Activated CD4-positive, alpha-beta T cell treated with anti-CD3 and anti-CD28 coated beads, Interleukin-2, amount 10 ng/mL, durations not matched to agents 24 days and 14 days (primary cell): ENCODE measurements around the gene NFE2L1. TPM values are rescaled to one million over a fixed set of nuclear protein-coding genes. Genes with fewer than 3 reads are reported as not detected.
A peak's percentile ranks its signal among the peaks of the same experiment; 100 is the strongest.
"Not testable (repeated sequence)": the region's sequence is repeated elsewhere in the genome, so short reads cannot be mapped to it uniquely, and the experiment has no call there.

Source experiments
- DNase-seq: peaks from one replicate; pipeline ENCODE4 v3.0.0; 2022
- H3K27ac Mint-ChIP-seq: one replicate; pipeline ENCODE4 v1.8.0; 2022; ENCODE audit warnings: mild to moderate bottlenecking, mixed read lengths
- H3K27me3 Mint-ChIP-seq: one replicate; pipeline ENCODE4 v1.8.0; 2022; ENCODE audit warnings: mixed read lengths
- H3K36me3 Mint-ChIP-seq: one replicate; pipeline ENCODE4 v1.8.0; 2022; ENCODE audit warnings: low read depth, mild to moderate bottlenecking, mixed read lengths
- H3K4me1 Mint-ChIP-seq: one replicate; pipeline ENCODE4 v1.8.0; 2021; ENCODE audit warnings: mixed read lengths
- H3K4me3 Mint-ChIP-seq: one replicate; pipeline ENCODE4 v1.8.0; 2022; ENCODE audit warnings: mild to moderate bottlenecking, moderate library complexity, mixed read lengths
- H3K9me3 Mint-ChIP-seq: one replicate; pipeline ENCODE4 v1.8.0; 2021; ENCODE audit warnings: mixed read lengths
- intact Hi-C: fragments of 100-400 bp; cut with micrococcal nuclease; formaldehyde crosslinking; loops from one replicate; pipeline ENCODE4 v1.15.1; 2023
- total RNA-seq: library from RNA; stranded (reverse); gene quantifications from 2 replicates; pipeline ENCODE4 v1.2.3, GENCODE V29; 2022

NFE2L1 gene
- total RNA-seq, 1 donor from 2014 or later = 85.2 TPM

- intact Hi-C loops = loop anchor here (1.0 kb wide), 1 partner anchor 49 kb away; no protein-coding TSS in a partner anchor
- peaks cover 33% of the 10 kb centered on the region for H3K36me3 Mint-ChIP-seq
- DNase-seq = peak; percentile 93
- no peak overlapping the region for H3K4me3 Mint-ChIP-seq
- H3K27me3 Mint-ChIP-seq = no peaks in the 10 kb centered on the region
- H3K9me3 Mint-ChIP-seq = no peaks in the 10 kb centered on the region
- peaks cover 3% of the 10 kb centered on the region for H3K4me1 Mint-ChIP-seq
- H3K27ac Mint-ChIP-seq = no peak overlapping the region
Measured at GRCh38 chr17:48074322-48075081, 26.3 kb downstream of the NFE2L1 start.

GRCh38 chr17:48077152-48077551 is 29.0 kb downstream of the NFE2L1 start:
- DNase-seq, H3K4me1 Mint-ChIP-seq, H3K4me3 Mint-ChIP-seq, H3K9me3 Mint-ChIP-seq, H3K27ac Mint-ChIP-seq, H3K27me3 Mint-ChIP-seq, intact Hi-C loops: not testable (repeated sequence)
- peaks cover 21% of the 10 kb centered on the region for H3K36me3 Mint-ChIP-seq

- Mint-ChIP-seq H3K27me3 (no peaks in the 10 kb centered on the region), H3K36me3 (no peaks in the 10 kb centered on the region), H3K4me1 (peaks cover 2% of the 10 kb centered on the region), H3K4me3 (no peak overlapping the region), H3K27ac (no peak overlapping the region), H3K9me3 (no peaks in the 10 kb centered on the region)
- intact Hi-C loops = loop anchor here (2.0 kb wide), 1 partner anchor 49 kb away; no protein-coding TSS in a partner anchor
- DNase-seq = no peak
Measured at GRCh38 chr17:48081858-48082257, 33.7 kb downstream of the NFE2L1 start.

GRCh38 chr17:48084932-48085331 is 36.8 kb downstream of the NFE2L1 start:
- intact Hi-C loops = no loop called here
- peaks cover 3% of the 10 kb centered on the region for H3K4me1 Mint-ChIP-seq
- H3K27ac Mint-ChIP-seq = no peak overlapping the region
- H3K4me3 Mint-ChIP-seq = no peak overlapping the region
- H3K27me3 Mint-ChIP-seq = no peaks in the 10 kb centered on the region
- DNase-seq = no peak
- H3K36me3 Mint-ChIP-seq = peaks cover 4% of the 10 kb centered on the region
- no peaks in the 10 kb centered on the region for H3K9me3 Mint-ChIP-seq

- intact Hi-C loops = no loop called here
Measured at GRCh38 chr17:48093341-48094045, 45.3 kb downstream of the NFE2L1 start.

GRCh38 chr17:48095611-48096010 is 47.5 kb downstream of the NFE2L1 start:
- Mint-ChIP-seq H3K9me3 (no peaks in the 10 kb centered on the region), H3K36me3 (peaks cover 17% of the 10 kb centered on the region), H3K27ac (no peak overlapping the region), H3K4me3 (no peak overlapping the region), H3K27me3 (no peaks in the 10 kb centered on the region), H3K4me1 (peaks cover 8% of the 10 kb centered on the region)
- DNase-seq = no peak
- intact Hi-C loops = no loop called here

More at GRCh38 chr17:48093341-48094045, 45.3 kb downstream of the NFE2L1 start:
- Mint-ChIP-seq H3K27me3 (no peaks in the 10 kb centered on the region), H3K9me3 (no peaks in the 10 kb centered on the region), H3K36me3 (peaks cover 21% of the 10 kb centered on the region), H3K4me3 (no peak overlapping the region), H3K27ac (no peak overlapping the region), H3K4me1 (peaks cover 6% of the 10 kb centered on the region)
- no peak for DNase-seq

GRCh38 chr17:48100160-48100559 is 52.0 kb downstream of the NFE2L1 start:
- H3K27ac Mint-ChIP-seq = no peak overlapping the region
- intact Hi-C loops = loop anchor here (2.0 to 10.0 kb wide), 4 partner anchors 51 to 795 kb away; partner anchors contain the start of genes ATP5MC1, HOXB3, HOXB5 and NFE2L1

GRCh38 chr17:48100591-48101011 is 52.4 kb downstream of the NFE2L1 start:
- peak overlapping the region; percentile 99 for H3K4me3 Mint-ChIP-seq
- H3K27me3 Mint-ChIP-seq = no peaks in the 10 kb centered on the region
- peaks cover 9% of the 10 kb centered on the region for H3K36me3 Mint-ChIP-seq
- DNase-seq = no peak
- peaks cover 28% of the 10 kb centered on the region for H3K4me1 Mint-ChIP-seq
- intact Hi-C loops = loop anchor here (1.0 to 10.0 kb wide), 5 partner anchors 52 to 794 kb away; partner anchors contain the start of genes ATP5MC1, HOXB3, HOXB5 and NFE2L1
- no peaks in the 10 kb centered on the region for H3K9me3 Mint-ChIP-seq
- peak overlapping the region; percentile 89 for H3K27ac Mint-ChIP-seq

More at GRCh38 chr17:48100160-48100559, 52.0 kb downstream of the NFE2L1 start:
- H3K27me3 Mint-ChIP-seq = no peaks in the 10 kb centered on the region
- H3K4me1 Mint-ChIP-seq = peaks cover 28% of the 10 kb centered on the region
- peaks cover 9% of the 10 kb centered on the region for H3K36me3 Mint-ChIP-seq
- H3K4me3 Mint-ChIP-seq = peak overlapping the region; percentile 99
- no peaks in the 10 kb centered on the region for H3K9me3 Mint-ChIP-seq
- DNase-seq = no peak

- peak within 1 kb of the TSS; percentile 89 for H3K27ac Mint-ChIP-seq
- H3K27me3 Mint-ChIP-seq = no peaks in the 10 kb centered on the region
- H3K4me1 Mint-ChIP-seq = peaks cover 28% of the 10 kb centered on the region
- intact Hi-C loops = loop anchor here (1.0 to 10.0 kb wide), 5 partner anchors 52 to 794 kb away; partner anchors contain the start of genes ATP5MC1, HOXB3, HOXB5 and NFE2L1
- no peaks in the 10 kb centered on the region for H3K9me3 Mint-ChIP-seq
- peak; percentile 98 for DNase-seq
- peaks cover 7% of the 10 kb centered on the region for H3K36me3 Mint-ChIP-seq
- H3K4me3 Mint-ChIP-seq = peak within 1 kb of the TSS; percentile 99
Measured at GRCh38 chr17:48101012-48101720, 53.0 kb downstream of the NFE2L1 start, which contains the start of gene CBX1. Gene CBX1, minus strand, starts transcription at chr17:48101478. Its CDS starts 24,474 bp downstream, at chr17:48077004.

- peak overlapping the region; percentile 99 for H3K4me3 Mint-ChIP-seq
- no peak for DNase-seq
- peaks cover 33% of the 10 kb centered on the region for H3K4me1 Mint-ChIP-seq
- H3K27ac Mint-ChIP-seq = peak overlapping the region; percentile 76
- peaks cover 6% of the 10 kb centered on the region for H3K36me3 Mint-ChIP-seq
- H3K9me3 Mint-ChIP-seq = no peaks in the 10 kb centered on the region
- intact Hi-C loops = loop anchor here (10.0 kb wide), 3 partner anchors 157 to 793 kb away; partner anchors contain the start of genes ATP5MC1, HOXB3, HOXB5 and PNPO
- H3K27me3 Mint-ChIP-seq = no peaks in the 10 kb centered on the region
Measured at GRCh38 chr17:48102043-48102750, 54.0 kb downstream of the NFE2L1 start.

- H3K27ac Mint-ChIP-seq = peak overlapping the region; percentile 48
- no peaks in the 10 kb centered on the region for H3K27me3 Mint-ChIP-seq
- peak; percentile 82 for DNase-seq
- H3K36me3 Mint-ChIP-seq = peaks cover 9% of the 10 kb centered on the region
- H3K4me3 Mint-ChIP-seq = peak overlapping the region; percentile 44
- intact Hi-C loops = loop anchor here (10.0 kb wide), 3 partner anchors 158 to 792 kb away; partner anchors contain the start of genes ATP5MC1, HOXB3, HOXB5 and PNPO
- H3K9me3 Mint-ChIP-seq = no peaks in the 10 kb centered on the region
- H3K4me1 Mint-ChIP-seq = peaks cover 35% of the 10 kb centered on the region
Measured at GRCh38 chr17:48102798-48103715, 54.9 kb downstream of the NFE2L1 start.

- no peaks in the 10 kb centered on the region for H3K9me3 Mint-ChIP-seq
- no peak for DNase-seq
- H3K4me1 Mint-ChIP-seq = peaks cover 45% of the 10 kb centered on the region
- peak overlapping the region; percentile 19 for H3K4me3 Mint-ChIP-seq
- H3K36me3 Mint-ChIP-seq = peaks cover 10% of the 10 kb centered on the region
- intact Hi-C loops = loop anchor here (10.0 kb wide), 3 partner anchors 160 to 790 kb away; partner anchors contain the start of genes ATP5MC1, HOXB3, HOXB5 and PNPO
- no peaks in the 10 kb centered on the region for H3K27me3 Mint-ChIP-seq
- no peak overlapping the region for H3K27ac Mint-ChIP-seq
Measured at GRCh38 chr17:48104440-48104839, 56.3 kb downstream of the NFE2L1 start.
